SK-N-SH (cell line): ENCODE results near the gene C1orf141. TPM values are rescaled to one million over a fixed set of nuclear protein-coding genes. Genes with fewer than 3 reads are reported as not detected.

Experiments used
- CTCF ChIA-PET: fragments of 300-600, 350-600 bp; formaldehyde crosslinking; extraction: SDS; loops from one replicate; lab custom pipeline; 2021; lab: Yijun Ruan, JAX
- POLR2A ChIA-PET: fragments of 350-600 bp; sonication (Branson Sonifier 250); formaldehyde crosslinking; extraction: SDS; loops from one replicate; lab custom pipeline; 2020; ENCODE audit warnings: antibody characterized with exemption, inconsistent platforms; lab: Yijun Ruan, JAX
- DNase-seq: peaks from one replicate; pipeline ENCODE4 v3.0.0; 2012
- H2AFZ ChIP-seq: fragments of 200-600 bp; sonication (generic); 2 replicates; pipeline ENCODE4 v1.8.1; 2016; ENCODE audit warnings: antibody characterized with exemption, mild to moderate bottlenecking, low read depth
- H3F3A ChIP-seq: fragments of 200-600 bp; sonication (generic); replicated peaks from 2 replicates; pipeline ENCODE3; 2016; ENCODE audit warnings: antibody characterized with exemption, mild to moderate bottlenecking; ENCODE audit not compliant: insufficient read depth
- H3K27ac ChIP-seq, 2 experiments: fragments of 200-500 bp in 1 of 2; fragments of 200-600 bp in 1 of 2; sonication (Bioruptor generic) in 1 of 2; sonication (generic), shearing (Covaris generic) in 1 of 2; 2 replicates each; pipeline versions ENCODE4 v1.5.1 to v1.6.1; 2014 to 2016; ENCODE audit warnings: low read depth in 2 of 2, inconsistent platforms in 1 of 2, low read length in 1 of 2, mild to moderate bottlenecking in 1 of 2, mixed read lengths in 1 of 2
- H3K27me3 ChIP-seq: fragments of 200-600 bp; sonication (generic), shearing (Covaris generic); 2 replicates; pipeline ENCODE4 v1.6.1; 2016; ENCODE audit warnings: mixed run types; ENCODE audit not compliant: insufficient read depth
- H3K36me3 ChIP-seq, 2 experiments: fragments of 200-500 bp in 1 of 2; fragments of 200-600 bp in 1 of 2; sonication (Bioruptor generic) in 1 of 2; sonication (generic) in 1 of 2; replicated peaks in 1 of 2; 2 replicates each; pipeline versions ENCODE3 to v1.5.1; 2014 to 2016; ENCODE audit warnings: low read length in 1 of 2, mild to moderate bottlenecking in 1 of 2; ENCODE audit not compliant: insufficient read depth in 2 of 2, control insufficient read depth in 1 of 2
- H3K4me1 ChIP-seq, 2 experiments: fragments of 200-500 bp in 1 of 2; fragments of 200-600 bp in 1 of 2; sonication (Bioruptor generic) in 1 of 2; sonication (generic), shearing (Covaris generic) in 1 of 2; 2 replicates each; pipeline versions ENCODE4 v1.5.1 to v1.6.1; 2014 to 2016; ENCODE audit warnings: low read depth in 1 of 2, low read length in 1 of 2, mixed run types in 1 of 2; ENCODE audit not compliant: insufficient read depth in 2 of 2, control insufficient read depth in 1 of 2
- H3K4me2 ChIP-seq: fragments of 200-600 bp; sonication (generic), shearing (Covaris generic); 2 replicates; pipeline ENCODE4 v1.6.1; 2017; ENCODE audit warnings: mixed run types
- H3K4me3 ChIP-seq, 2 experiments: fragments of 200-500 bp in 1 of 2; fragments of 200-600 bp in 1 of 2; sonication (Bioruptor generic) in 1 of 2; sonication (generic), shearing (Covaris generic) in 1 of 2; 2 replicates each; pipeline versions ENCODE4 v1.5.1 to v1.8.1; 2014 to 2016; ENCODE audit warnings: low read depth in 2 of 2, inconsistent platforms in 1 of 2, low read length in 1 of 2, mild to moderate bottlenecking in 1 of 2, mixed read lengths in 1 of 2, moderate library complexity in 1 of 2
- H3K79me2 ChIP-seq: fragments of 200-600 bp; sonication (generic); 2 replicates; pipeline ENCODE4 v1.8.1; 2017; ENCODE audit warnings: mild to moderate bottlenecking; ENCODE audit not compliant: insufficient read depth
- H3K9ac ChIP-seq: fragments of 200-600 bp; sonication (generic); 2 replicates; pipeline ENCODE4 v1.6.1; 2017; ENCODE audit warnings: mixed run types
- H3K9me2 ChIP-seq: fragments of 200-600 bp; sonication (generic); 2 replicates; pipeline ENCODE4 v1.6.1; 2017; ENCODE audit warnings: mixed run types
- H3K9me3 ChIP-seq: fragments of 200-600 bp; sonication (generic); 2 replicates; pipeline ENCODE4 v1.6.1; 2017; ENCODE audit warnings: mixed run types, mild to moderate bottlenecking, moderate library complexity
- H4K20me1 ChIP-seq: fragments of 200-600 bp; sonication (generic); 2 replicates; pipeline ENCODE4 v1.6.1; 2017; ENCODE audit warnings: mild to moderate bottlenecking, mixed run types; ENCODE audit not compliant: insufficient read depth
- CHD2 ChIP-seq: fragments of 150-350 bp; IDR thresholded peaks from 2 replicates; pipeline ENCODE4 v1.6.1; 2018; ENCODE audit warnings: low read length; ENCODE audit not compliant: partially characterized antibody
- EP300 ChIP-seq, 2 experiments: IDR thresholded peaks; 2 replicates each; pipeline versions ENCODE4 v1.4.0 to v1.6.1; 2012; ENCODE audit warnings: borderline replicate concordance in 1 of 2, low read depth in 1 of 2, low read length in 1 of 2
- EZH2phosphoT487 ChIP-seq: fragments of 200-600 bp; sonication (generic); IDR thresholded peaks from 2 replicates; pipeline ENCODE4 v1.6.1; 2017; ENCODE audit warnings: low read depth, mixed run types, mild to moderate bottlenecking, antibody characterized with exemption, moderate library complexity, borderline replicate concordance
- FOSL2 ChIP-seq: IDR thresholded peaks from 2 replicates; pipeline ENCODE4 v1.4.0; 2012; ENCODE audit warnings: low read depth, mild to moderate bottlenecking, moderate library complexity, borderline replicate concordance
- FOXJ3 ChIP-seq: sonication (generic); formaldehyde crosslinking; IDR thresholded peaks from 2 replicates; pipeline ENCODE4 v1.5.1; 2020; ENCODE audit warnings: mild to moderate bottlenecking, missing genetic modification reagents
- JUND ChIP-seq: IDR thresholded peaks from 2 replicates; pipeline ENCODE4 v1.4.0; 2012
- NFIC ChIP-seq: IDR thresholded peaks from 2 replicates; pipeline ENCODE4 v1.4.0; 2012; ENCODE audit warnings: borderline replicate concordance
- PBX3 ChIP-seq: IDR thresholded peaks from 2 replicates; pipeline ENCODE4; 2012
- RFX5 ChIP-seq: IDR thresholded peaks from 2 replicates; pipeline ENCODE4 v1.6.1; 2012; ENCODE audit warnings: mild to moderate bottlenecking, improper control_type of control experiment, low read length
- RXRA ChIP-seq: IDR thresholded peaks from 2 replicates; pipeline ENCODE4 v1.4.0; 2012; ENCODE audit warnings: low read depth, mild to moderate bottlenecking, borderline replicate concordance
- TAF1 ChIP-seq: IDR thresholded peaks from 2 replicates; pipeline ENCODE4 v1.6.1; 2012; ENCODE audit warnings: low read depth, mild to moderate bottlenecking, low read length, moderate library complexity, borderline replicate concordance
- TCF12 ChIP-seq: IDR thresholded peaks from 2 replicates; pipeline ENCODE4 v1.4.0; 2012
- YY1 ChIP-seq: IDR thresholded peaks from 2 replicates; pipeline ENCODE4 v1.4.0; 2012; ENCODE audit warnings: low read depth, mild to moderate bottlenecking
- WGBS: methylation state at CpG from one replicate; pipeline ENCODE4 v1.1.6; 2017; ENCODE audit warnings: low lambda C conversion rate; 5-methylcytosine and 5-hydroxymethylcytosine counted together
- polyA plus RNA-seq, 3 experiments: library from polyadenylated mRNA; depleted of rRNA; stranded (reverse); fragments of >200 nt; gene quantifications; 2 replicates each; pipeline ENCODE4 v1.2.3, GENCODE V29; 2012
- TF ChIP-seq, protein P1 (sequence below): fragments of 200-600 bp; sonication (generic); IDR thresholded peaks from 2 replicates; pipeline ENCODE4 v1.6.1; 2017; ENCODE audit warnings: antibody characterized with exemption, mild to moderate bottlenecking, moderate library complexity
- TF ChIP-seq, protein P2 (sequence below): IDR thresholded peaks from 2 replicates; pipeline ENCODE4 v1.4.0; 2012; ENCODE audit warnings: low read depth, borderline replicate concordance

C1orf141 gene
- polyA plus RNA-seq, 1 of the 3 experiments (the other 2 are of a cell fraction): not detected

DNA sequence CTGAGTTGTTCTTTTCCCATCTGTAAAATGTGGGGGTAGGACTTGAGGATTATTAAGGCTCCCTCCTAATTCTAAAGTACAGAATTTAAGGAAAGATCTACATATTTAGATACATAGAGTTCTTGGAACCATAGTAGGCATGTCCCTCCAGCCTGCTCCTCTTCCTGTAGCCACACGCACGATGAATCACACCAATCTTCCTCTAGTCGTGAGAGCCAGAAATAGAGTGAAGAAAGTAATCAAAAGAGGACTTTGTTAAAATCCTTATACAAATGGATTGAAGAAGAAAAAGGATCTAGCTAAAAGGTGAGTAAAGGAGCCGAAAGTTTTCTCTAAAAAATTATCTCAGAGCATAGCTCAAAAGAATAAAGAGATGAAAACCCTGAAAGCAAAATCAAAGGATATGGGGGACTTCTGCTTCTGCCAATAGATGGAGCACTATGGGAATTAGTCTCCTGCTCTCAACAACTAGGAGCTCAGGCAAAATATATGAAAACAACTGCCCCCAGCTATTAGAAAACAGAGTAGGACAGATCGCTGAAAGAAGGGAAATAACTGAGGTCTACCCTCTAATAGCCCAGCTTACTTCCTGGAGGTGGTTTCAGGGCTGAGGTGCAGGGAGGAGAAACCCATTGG is 8.5 kb downstream of the C1orf141 start:
- Histone ChIP-seq H3F3A (no peaks in the 10 kb centered on the region), H3K9me2 (no peaks in the 10 kb centered on the region), H3K27me3 (no peaks in the 10 kb centered on the region), H3K4me3 (no peak overlapping the region), H4K20me1 (no peaks in the 10 kb centered on the region), H3K4me1 (no peaks in the 10 kb centered on the region), H3K9ac (no peak overlapping the region), H3K9me3 (no peaks in the 10 kb centered on the region), H3K4me2 (no peak overlapping the region), H2AFZ (no peak overlapping the region), H3K79me2 (no peaks in the 10 kb centered on the region), H3K27ac (no peak overlapping the region), H3K36me3 (no peaks in the 10 kb centered on the region)
- CTCF ChIA-PET: interaction anchor here (0.7 to 1.7 kb wide), 5 partner anchors 10 to 23 kb away, joined by 3 to 5 read pairs (median 4); no protein-coding TSS in a partner anchor
- TF ChIP-seq EP300 (IDR thresholded peaks at IDR 0.05; ENCODE audit: borderline replicate concordance in 1 of 2, low read depth in 1 of 2, low read length in 1 of 2): no peak
- no peak for TF ChIP-seq FOSL2
- no peak for TF ChIP-seq RXRA
- no peak for TF ChIP-seq YY1
- no peak for TF ChIP-seq EZH2phosphoT487
- no peak for TF ChIP-seq NFIC
- TF ChIP-seq CHD2: no peak
- TF ChIP-seq FOXJ3 (CRISPR knock-in tag): no peak
- TF ChIP-seq, protein P1, sequence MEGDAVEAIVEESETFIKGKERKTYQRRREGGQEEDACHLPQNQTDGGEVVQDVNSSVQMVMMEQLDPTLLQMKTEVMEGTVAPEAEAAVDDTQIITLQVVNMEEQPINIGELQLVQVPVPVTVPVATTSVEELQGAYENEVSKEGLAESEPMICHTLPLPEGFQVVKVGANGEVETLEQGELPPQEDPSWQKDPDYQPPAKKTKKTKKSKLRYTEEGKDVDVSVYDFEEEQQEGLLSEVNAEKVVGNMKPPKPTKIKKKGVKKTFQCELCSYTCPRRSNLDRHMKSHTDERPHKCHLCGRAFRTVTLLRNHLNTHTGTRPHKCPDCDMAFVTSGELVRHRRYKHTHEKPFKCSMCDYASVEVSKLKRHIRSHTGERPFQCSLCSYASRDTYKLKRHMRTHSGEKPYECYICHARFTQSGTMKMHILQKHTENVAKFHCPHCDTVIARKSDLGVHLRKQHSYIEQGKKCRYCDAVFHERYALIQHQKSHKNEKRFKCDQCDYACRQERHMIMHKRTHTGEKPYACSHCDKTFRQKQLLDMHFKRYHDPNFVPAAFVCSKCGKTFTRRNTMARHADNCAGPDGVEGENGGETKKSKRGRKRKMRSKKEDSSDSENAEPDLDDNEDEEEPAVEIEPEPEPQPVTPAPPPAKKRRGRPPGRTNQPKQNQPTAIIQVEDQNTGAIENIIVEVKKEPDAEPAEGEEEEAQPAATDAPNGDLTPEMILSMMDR: no peak
- TF ChIP-seq RFX5: no peak
- no peak for TF ChIP-seq TCF12
- TF ChIP-seq TAF1: no peak
- TF ChIP-seq, protein P2, sequence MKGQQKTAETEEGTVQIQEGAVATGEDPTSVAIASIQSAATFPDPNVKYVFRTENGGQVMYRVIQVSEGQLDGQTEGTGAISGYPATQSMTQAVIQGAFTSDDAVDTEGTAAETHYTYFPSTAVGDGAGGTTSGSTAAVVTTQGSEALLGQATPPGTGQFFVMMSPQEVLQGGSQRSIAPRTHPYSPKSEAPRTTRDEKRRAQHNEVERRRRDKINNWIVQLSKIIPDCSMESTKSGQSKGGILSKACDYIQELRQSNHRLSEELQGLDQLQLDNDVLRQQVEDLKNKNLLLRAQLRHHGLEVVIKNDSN: no peak
- WGBS: 82% methylated on average over 5 of the region's 5 CpGs
- POLR2A ChIA-PET: no interaction called here
- DNase-seq: no peak

DNA sequence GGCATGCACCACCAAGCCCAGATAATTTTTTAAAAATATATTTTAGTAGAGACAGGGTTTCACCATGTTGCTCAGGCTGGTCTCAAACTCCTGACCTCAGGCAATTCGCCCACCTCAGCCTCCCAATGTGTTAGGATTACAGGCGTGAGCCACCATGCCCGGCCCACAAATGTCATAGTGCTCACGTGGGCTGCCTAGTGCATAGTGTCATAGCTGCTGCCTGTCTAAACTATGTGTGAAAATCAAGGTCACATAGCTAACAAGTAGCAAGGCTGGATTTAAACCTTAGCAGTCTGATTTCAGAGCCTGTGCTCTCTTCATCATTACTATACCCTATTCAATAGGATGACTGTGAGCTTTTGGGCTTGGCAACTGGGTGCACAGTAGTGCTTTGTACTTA is 10.3 kb downstream of the C1orf141 start:
- ChIA-PET POLR2A (no interaction called here), CTCF (interaction anchor here (1.1 to 1.2 kb wide), 2 partner anchors 25 to 86 kb away, joined by 3 read pairs; no protein-coding TSS in a partner anchor)
- no peaks in the 10 kb centered on the region for H3K9me2 ChIP-seq
- no peaks in the 10 kb centered on the region for H3F3A ChIP-seq
- no peak overlapping the region for H3K9ac ChIP-seq
- H3K4me1 ChIP-seq: no peaks in the 10 kb centered on the region
- H3K79me2 ChIP-seq: no peaks in the 10 kb centered on the region
- H3K4me2 ChIP-seq: no peak overlapping the region
- TF ChIP-seq PBX3: no peak
- no peak for TF ChIP-seq JUND
- H4K20me1 ChIP-seq: no peaks in the 10 kb centered on the region
- H3K36me3 ChIP-seq: no peaks in the 10 kb centered on the region
- no peak overlapping the region for H3K4me3 ChIP-seq
- WGBS: 63% methylated on average over 4 of the region's 4 CpGs
- DNase-seq: no peak
- no peak overlapping the region for H2AFZ ChIP-seq
- H3K27ac ChIP-seq: no peak overlapping the region
- no peaks in the 10 kb centered on the region for H3K9me3 ChIP-seq
- no peaks in the 10 kb centered on the region for H3K27me3 ChIP-seq
